NCI-H748 treated with DMSO at 0.1 percent for 48 hours (cell line): ENCODE results near the gene GPR137.
"Not testable (repeated sequence)": the region's sequence is repeated elsewhere in the genome, so short reads cannot be mapped to it uniquely, and the experiment has no call there.

ENCODE experiments used
- DNase-seq: peaks from one replicate; lab custom pipeline; 2025; lab: John Stamatoyannopoulos, UW

Gene GPR137

DNA sequence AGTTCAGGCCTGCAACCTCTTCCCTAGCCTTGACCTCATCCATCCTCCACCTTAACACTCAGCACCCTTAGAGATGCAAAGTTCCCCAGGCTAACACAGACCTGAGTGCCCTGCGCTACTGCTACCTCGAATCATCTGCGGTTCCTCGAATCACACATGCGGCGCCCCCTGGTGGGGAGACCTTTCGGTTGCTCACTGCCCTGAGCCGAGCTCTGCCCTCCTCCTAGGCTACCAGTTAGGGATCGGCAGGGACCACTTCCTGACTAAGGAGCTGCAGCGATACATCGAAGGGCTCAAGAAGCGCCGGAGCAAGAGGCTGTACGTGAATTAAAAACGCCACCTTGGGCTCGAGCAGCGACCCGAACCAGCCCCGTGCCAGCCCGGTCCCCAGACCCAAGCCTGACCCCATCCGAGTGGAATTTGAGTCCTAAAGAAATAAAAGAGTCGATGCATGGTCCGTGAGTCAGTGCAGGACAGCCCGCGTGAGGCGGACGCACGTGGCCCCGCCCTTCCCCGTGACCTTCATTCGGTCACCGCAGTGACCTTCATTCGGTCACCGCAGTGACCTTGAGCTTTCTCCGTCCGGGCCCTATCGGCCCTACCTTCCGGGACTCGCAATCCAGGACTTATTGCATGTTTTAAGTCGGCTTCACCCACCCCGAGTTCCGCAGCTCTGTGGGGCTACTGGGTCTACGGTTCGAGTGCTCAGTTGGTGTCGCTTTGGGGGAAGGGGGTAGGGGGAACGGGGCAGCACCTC, 18.8 kb downstream of the GPR137 start:
- DNase-seq, result peak; percentile 82

DNA sequence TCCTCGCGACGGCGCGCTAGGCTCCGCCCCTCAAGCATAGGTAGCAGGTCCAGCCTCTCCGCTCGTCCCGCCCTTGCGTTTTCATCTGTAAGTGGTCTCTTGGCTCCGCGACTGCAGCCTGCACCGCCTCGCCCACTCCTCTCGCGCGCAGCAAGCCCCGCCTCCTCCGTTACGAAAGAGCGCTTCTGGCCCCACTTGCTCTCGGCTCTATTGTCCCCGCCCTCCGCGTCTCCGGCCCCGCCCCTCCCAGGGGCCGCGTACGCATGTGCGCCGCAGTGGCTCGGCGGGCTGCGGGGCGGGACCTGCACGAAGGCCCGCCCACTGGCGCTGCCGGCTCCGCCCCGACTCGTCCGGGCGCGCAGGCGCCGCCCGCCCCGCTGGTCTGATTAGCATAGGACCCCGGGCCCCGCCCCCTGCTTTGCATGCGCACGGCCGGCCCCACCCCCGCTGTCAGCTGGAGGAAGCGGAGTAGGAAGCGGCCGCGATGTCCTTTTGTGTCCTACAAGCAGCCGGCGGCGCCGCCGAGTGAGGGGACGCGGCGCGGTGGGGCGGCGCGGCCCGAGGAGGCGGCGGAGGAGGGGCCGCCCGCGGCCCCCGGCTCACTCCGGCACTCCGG, 19.5 kb downstream of the GPR137 start, which contains the start of gene ESRRA:
ESRRA (plus strand) TSS at position 450 of the 616 bp plus-strand sequence. CDS start 1,656 bp downstream, outside the sequence.
- DNase-seq, result peak; percentile 99

DNA sequence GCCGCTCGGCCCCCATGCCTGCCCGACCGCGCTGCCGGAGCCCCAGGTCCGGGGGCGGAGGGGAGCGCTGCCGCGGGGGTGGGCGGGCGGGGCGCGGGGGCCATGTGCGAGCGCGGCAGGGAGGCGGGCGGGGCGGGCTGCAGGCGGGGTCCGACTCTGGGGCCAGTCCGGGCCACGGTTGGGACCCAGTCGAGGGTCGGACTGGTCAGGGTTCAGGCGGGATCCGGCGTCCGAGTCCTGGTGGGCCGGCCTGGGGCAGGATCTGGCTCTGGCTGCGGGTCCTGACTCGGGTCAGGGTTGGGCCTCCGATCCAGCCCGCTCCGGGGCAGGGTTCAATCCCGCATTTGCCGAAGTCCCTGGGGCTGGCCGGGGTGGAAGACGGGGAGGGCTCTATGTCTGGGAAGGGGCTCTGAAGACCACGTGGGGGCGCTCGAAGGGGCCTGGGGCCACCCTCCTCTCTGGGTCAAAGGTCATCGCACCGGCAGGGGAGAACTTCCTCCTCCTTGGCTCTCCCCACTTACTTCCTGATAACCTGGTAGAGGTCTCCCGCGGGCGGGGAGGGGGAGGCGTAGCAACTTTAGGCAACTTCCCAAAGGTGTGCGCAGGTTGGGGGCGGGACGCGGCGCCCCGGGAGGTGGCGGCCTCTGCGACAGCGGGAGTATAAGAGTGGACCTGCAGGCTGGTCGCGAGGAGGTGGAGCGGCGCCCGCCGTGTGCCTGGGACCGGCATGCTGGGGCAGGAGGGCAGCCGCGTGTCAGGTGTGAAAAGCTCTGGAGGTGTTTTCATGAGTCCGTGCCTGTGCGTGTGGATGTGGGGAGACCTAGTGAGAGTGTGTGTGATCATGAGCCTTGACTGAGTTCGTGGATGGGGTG, 20.3 kb downstream of the GPR137 start:
- DNase-seq, result peak; percentile 27

DNA sequence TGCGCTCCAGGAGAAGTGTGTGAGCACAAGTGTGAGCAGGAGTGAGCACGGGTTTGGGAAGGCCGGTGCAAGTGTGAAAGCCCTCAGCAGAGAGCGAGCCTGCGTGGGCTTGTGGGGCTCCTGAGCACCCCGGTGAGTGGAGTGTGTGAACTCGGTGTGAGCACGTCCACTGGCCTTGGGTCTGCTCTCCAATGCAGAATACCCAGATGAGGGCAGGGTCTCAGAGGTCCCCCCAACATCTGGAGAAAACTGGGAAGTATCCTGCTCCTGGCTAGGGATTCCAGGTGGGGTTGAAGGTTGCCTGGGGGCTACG, 20.9 kb downstream of the GPR137 start:
- no peak for DNase-seq

DNA sequence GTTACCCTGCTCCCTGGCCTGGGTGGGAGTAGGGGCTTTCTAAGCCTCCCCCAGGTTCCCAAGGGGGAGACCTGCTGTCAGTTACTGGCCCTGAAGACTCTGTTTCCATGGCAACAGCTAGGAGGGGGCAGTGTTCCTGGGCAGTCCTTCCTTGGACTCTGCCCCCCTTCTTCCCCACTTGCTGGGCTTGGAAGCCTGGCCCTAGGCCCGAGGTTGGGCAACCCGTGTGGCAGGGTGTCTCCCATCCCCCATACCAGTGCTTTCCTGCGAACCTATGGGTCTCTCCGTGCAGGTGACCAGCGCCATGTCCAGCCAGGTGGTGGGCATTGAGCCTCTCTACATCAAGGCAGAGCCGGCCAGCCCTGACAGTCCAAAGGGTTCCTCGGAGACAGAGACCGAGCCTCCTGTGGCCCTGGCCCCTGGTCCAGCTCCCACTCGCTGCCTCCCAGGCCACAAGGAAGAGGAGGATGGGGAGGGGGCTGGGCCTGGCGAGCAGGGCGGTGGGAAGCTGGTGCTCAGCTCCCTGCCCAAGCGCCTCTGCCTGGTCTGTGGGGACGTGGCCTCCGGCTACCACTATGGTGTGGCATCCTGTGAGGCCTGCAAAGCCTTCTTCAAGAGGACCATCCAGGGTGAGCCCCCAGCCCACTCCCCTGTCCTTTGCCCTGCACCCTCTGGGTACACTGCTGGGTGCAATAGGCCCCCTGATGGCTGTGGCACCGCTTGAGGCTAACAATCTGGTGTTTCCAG, 21.4 kb downstream of the GPR137 start:
- DNase-seq, result no peak

DNA sequence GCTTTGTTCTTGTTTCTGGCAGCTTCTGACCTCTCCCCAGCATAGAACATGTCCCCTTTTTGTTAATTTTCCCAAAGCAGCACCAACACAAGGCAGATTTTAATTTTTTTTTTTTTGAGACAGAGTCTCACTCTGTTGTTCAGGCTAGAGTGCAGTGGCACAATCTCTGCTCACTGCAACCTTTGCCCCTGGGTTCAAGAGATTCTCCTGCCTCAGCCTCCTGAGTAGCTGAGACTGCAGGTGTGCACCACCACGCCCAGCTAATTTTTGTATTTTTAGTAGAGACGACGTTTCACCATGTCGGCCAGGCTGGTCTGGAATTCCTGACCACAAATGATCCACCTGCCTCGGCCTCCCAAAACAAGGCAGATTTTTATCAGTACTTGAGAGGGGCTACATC, 22.1 kb downstream of the GPR137 start:
- DNase-seq, result not testable (repeated sequence)

DNA sequence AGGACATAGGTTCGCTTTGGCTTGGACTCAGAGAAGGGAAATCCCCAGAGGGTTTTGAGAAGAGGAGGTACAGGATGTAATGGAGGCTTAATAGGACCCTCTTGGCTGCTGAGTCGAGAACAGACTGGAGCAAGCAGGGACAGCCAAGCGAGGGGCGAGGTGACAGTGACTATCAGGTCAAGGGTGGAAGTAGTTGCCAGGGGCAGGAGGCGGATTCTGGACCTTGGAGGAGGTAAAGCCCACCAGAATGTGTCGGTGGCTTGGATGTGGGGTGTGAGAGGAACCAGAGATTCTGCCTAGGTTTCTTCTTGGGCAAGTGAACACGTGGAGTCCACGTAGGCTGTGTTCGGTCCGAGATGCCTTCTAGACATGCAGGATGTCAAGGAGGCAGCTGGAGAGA, 27.3 kb downstream of the GPR137 start:
- DNase-seq, result no peak

DNA sequence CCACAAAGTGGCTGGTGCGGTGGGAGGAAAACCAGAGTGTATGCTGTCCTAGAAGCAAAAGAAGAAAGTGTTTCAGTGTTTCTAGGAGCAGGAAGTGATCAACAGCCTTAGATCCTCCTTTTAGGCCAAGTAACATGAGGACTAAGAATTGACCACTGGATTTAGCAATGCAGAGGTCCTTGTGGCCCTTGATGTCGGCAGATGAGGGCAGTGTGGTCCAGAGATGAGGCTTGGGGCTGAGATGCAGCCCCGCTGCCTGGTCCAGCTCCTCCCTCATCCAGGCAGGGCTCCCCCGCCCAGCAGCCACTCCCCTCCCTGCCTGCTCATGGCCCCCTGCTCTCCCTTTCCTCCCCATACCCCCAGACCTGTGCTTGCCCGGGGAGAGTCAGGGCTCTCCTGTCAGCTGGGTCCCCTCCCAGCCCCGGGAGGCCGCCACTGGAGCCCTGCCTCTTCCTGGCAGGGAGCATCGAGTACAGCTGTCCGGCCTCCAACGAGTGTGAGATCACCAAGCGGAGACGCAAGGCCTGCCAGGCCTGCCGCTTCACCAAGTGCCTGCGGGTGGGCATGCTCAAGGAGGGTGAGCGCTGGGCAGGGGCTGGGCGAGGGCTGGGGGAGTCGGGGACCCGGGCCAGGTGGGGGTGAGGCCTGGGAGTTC, 28.0 kb downstream of the GPR137 start:
- DNase-seq, result no peak

DNA sequence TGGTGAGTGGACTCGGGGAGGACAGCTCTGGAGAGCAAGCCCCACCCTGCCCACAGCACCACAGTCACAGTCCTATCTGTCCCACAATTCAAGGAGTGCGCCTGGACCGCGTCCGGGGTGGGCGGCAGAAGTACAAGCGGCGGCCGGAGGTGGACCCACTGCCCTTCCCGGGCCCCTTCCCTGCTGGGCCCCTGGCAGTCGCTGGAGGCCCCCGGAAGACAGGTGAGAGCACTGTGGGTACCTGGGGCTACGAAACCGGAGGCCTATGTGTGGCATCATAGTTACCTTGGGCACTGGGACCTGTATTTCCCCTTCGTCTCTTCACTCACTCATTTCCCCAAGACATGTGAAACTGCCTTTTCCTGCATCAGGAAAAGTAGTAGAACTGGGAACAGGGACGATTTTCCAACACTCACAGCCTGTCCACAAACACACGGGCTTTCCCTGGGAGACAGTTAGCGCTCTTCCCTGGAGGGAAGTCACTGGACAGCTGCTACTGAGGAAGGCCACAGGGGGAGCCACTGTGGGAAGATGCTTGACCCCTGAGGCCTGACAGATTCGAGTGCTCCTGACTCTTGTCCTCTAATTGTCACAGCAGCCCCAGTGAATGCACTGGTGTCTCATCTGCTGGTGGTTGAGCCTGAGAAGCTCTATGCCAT, 28.6 kb downstream of the GPR137 start:
- DNase-seq, result no peak

DNA sequence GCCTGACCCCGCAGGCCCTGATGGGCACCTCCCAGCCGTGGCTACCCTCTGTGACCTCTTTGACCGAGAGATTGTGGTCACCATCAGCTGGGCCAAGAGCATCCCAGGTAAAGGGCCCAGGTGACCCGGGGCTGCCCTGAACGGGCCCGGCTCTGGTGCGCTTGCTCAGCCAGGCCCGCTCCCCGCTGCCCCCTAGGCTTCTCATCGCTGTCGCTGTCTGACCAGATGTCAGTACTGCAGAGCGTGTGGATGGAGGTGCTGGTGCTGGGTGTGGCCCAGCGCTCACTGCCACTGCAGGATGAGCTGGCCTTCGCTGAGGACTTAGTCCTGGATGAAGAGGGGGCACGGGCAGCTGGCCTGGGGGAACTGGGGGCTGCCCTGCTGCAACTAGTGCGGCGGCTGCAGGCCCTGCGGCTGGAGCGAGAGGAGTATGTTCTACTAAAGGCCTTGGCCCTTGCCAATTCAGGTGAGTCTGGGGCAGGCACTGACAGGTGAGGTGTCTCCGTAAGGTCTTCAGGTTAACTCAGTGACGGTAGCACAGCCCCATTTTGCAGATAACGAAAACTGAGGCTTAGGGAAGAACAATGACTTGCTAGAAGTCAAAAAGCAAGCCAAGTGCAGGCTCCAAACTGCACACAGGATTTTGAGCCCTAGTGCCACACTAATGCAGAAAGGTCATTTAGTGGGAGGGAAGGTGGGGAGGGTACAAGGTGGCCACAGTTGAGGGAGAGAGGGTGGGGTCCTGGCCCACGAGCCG, 29.3 kb downstream of the GPR137 start:
- no peak for DNase-seq

DNA sequence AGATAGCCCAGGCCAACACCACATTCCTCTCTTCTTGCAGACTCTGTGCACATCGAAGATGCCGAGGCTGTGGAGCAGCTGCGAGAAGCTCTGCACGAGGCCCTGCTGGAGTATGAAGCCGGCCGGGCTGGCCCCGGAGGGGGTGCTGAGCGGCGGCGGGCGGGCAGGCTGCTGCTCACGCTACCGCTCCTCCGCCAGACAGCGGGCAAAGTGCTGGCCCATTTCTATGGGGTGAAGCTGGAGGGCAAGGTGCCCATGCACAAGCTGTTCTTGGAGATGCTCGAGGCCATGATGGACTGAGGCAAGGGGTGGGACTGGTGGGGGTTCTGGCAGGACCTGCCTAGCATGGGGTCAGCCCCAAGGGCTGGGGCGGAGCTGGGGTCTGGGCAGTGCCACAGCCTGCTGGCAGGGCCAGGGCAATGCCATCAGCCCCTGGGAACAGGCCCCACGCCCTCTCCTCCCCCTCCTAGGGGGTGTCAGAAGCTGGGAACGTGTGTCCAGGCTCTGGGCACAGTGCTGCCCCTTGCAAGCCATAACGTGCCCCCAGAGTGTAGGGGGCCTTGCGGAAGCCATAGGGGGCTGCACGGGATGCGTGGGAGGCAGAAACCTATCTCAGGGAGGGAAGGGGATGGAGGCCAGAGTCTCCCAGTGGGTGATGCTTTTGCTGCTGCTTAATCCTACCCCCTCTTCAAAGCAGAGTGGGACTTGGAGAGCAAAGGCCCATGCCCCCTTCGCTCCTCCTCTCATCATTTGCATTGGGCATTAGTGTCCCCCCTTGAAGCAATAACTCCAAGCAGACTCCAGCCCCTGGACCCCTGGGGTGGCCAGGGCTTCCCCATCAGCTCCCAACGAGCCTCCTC, 30.2 kb downstream of the GPR137 start:
- DNase-seq, result not testable (repeated sequence)

DNA sequence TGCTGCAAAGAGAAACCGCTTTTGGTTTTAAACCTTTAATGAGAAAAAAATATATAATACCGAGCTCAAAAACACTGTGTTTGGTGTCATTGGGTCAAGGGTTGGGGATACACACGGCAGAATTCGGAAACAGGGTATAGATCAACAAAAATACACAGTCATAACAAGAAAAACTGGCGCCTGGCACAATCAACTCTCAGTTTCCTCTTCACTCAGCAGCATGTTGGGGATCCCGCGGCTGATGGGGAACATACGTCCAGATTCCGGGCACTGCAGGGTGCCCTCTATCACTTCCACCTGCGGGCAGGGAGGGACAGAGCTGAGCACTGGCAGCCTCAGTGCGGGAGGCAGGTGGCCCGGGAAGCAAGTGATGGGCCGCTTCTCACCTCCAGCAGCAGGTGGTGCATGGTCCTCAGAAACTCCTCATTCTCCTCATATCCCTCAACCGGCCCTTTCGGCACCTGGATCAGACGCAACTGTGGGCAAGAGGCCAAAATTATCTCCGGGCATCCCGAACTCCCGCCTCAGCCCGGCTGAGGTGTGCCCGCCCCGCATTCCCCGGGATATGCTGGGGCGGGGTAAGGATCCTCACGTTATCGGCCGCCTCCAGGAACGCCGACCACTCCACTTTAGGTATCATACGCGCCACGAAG, 31.1 kb downstream of the GPR137 start:
- no peak for DNase-seq

DNA sequence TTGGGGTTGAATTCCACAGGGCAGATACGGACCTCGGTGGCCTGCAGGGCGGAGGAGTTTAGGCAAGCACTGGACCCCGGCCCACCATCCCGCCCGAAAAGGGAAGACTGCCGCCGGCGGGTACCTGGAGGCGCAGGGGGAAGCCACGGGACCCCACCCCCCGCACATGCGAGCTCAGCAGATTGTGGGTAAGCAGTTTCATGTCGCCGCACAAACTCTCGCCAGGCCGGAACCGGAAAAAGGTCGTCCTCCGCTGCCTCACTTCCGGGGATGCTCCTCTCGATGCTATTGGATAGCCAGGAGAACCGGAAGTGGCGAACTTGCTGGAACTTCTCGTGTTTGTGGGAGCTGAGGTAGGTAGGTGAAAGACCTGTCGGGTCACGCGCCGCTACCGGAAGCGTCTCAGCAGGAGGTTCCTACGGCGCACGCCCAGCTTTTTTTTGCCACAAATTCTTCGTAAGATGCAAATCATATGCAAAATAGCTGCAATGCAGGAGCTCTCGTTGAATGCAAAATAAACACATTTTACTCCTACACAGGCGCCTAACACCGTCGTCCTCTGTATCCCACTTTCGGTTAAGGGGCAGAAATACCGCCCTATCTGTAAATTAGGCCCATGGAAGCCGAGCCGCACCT, 31.8 kb downstream of the GPR137 start, which contains the start of gene TRMT112:
TRMT112 (minus strand) TSS at position 235 of the 636 bp plus-strand sequence; CDS start at position 202, 33 bp downstream.
- peak; percentile 94 for DNase-seq

DNA sequence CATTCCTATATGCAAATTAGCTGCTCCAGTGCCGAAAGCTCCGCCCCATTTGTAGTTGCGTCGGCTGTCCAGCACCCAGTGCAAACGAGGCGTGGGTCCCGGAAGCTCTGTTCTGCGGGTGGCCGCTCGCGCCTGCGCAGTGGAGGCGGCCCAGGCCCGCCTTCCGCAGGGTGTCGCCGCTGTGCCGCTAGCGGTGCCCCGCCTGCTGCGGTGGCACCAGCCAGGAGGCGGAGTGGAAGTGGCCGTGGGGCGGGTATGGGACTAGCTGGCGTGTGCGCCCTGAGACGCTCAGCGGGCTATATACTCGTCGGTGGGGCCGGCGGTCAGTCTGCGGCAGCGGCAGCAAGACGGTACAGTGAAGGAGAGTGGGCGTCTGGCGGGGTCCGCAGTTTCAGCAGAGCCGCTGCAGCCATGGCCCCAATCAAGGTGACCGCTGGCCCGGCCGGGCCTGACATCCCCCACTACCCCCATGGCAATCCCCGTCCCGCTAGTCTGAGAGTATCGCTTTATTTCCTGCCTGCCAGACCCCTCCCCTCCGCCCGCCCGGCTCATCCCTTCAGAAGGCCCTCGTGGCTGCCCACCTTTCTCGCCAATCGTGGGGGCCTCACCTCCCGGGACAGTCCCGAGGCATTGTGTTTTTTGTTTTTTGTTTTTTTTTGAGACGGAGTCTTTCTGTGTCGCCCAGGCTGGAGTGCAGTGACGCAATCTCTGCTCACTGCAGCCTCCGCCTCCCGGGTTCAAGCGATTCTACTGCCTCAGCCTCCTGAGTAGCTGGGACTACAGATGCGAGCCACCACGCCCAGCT, 32.5 kb downstream of the GPR137 start, which contains the start of gene PRDX5:
PRDX5 (plus strand) TSS at position 161 of the 805 bp plus-strand sequence; CDS start at position 256, 95 bp downstream.
- peak; percentile 83 for DNase-seq

DNA sequence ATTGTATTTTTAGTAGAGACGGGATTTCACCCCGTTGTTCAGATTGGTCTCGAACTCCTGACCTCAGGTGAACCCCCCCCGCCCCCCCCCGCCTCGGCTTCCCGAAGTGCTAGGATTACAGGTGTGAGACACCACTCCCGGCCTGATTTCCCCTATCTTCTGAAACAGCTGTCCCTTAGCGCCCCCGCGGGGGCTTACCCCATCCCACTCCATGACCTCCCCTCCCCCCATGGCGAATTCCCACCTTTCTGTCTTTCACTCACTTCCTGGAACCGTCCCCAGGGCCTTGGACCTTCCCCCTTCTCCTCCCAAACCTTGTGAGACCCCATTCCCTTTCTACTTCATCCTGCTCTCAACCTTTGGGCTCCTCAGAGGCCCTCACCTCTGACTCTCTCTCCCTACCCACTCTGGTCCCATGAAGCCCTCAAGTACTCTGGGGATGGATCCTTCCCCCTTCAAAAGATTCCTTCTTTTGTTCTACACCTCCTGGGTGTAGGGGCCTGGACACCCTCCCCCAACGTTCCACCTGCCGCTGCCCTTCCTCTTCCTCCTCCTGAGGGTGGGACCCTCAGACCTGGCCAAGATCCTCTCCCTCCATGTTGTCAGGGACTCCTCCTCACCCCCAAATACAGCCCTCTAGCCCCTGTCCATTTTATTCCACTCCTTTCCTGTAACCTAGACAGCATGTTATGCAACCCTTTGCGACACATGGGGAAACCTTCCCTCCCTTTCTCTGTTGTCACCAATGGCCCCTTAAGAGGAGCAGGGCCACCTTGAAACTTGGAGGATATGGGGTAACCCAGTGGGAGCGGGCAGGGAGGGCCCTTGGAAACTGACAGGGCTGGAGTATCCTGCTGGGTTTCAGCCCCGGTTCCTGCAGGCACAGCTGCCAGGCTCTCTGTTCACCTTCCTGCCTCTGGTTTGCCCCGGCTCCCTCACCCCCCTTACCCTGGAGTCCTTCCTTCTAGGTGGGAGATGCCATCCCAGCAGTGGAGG, 33.4 kb downstream of the GPR137 start:
- DNase-seq, result no peak

DNA sequence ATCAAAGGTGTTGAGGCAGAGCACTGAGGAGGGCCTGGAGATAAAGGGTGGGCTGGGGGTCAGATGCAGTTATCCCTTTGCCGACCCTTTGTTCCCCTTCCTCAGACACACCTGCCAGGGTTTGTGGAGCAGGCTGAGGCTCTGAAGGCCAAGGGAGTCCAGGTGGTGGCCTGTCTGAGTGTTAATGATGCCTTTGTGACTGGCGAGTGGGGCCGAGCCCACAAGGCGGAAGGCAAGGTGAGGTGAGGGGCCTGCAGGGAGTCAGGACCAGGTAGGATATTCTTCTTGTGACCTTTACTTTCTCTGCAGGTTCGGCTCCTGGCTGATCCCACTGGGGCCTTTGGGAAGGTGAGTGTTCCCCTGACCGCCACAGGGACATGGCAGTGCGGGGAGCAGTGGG, 34.9 kb downstream of the GPR137 start:
- no peak for DNase-seq
